ENCODE results near the gene STRIP1. TPM values are rescaled to one million over a fixed set of nuclear protein-coding genes. Genes with fewer than 3 reads are reported as not detected.

Gene STRIP1
- total RNA-seq, 2 donors from 2014 or later = 64.9 to 66.1 TPM

DNA sequence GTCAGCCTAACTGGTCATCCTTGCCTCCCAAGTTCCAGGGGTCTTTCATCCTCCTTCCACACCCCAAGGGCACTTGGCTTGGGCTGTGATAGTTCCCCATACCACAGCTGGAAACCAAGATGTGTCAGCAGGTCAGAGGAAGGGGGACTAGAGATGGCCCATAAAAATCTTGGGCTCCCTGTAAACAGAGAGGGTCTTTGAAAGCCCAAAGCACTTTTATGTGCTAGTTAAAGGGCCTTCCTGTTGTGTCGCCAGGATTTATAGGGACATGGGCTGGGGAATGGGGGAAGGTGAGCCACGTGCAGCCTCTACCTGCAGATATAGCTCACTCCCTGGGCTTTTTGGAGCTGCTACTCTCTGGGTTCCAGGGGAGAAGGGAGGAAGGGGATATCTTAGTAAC, 65.9 kb downstream of the STRIP1 start:
- no peak for TF ChIP-seq CTCF (conservative IDR thresholded peaks at IDR 0.05)
- peaks cover 21% of the 10 kb centered on the region for H3K27me3 ChIP-seq (ENCODE audit: control insufficient read depth, insufficient read depth, low read length, poor library complexity, severe bottlenecking)
- no peak overlapping the region for H3K9ac ChIP-seq (ENCODE audit: extremely low read depth, low read length, poor library complexity, severe bottlenecking)
- WGBS, 2 experiments (ENCODE audit: insufficient coverage in 1 of 2, insufficient read length in 1 of 2) = 85 to 94% methylated on average over 2 of the region's 2 CpGs
- no peaks in the 10 kb centered on the region for H3K36me3 ChIP-seq (ENCODE audit: control insufficient read depth, insufficient read depth, low read length)
- no peak overlapping the region for H3K4me3 ChIP-seq (ENCODE audit: low read length)
- H3K4me1 ChIP-seq (ENCODE audit: control insufficient read depth, insufficient read depth, low read length) = no peaks in the 10 kb centered on the region
- Mint-ChIP-seq H3K9me3 (no peaks in the 10 kb centered on the region), H3K4me3 (no peak overlapping the region), H3K4me1 (no peaks in the 10 kb centered on the region), H3K27me3 (ENCODE audit: insufficient read depth) (peaks cover 12% of the 10 kb centered on the region), H3K27ac (no peak overlapping the region), H3K36me3 (ENCODE audit: low read depth) (no peaks in the 10 kb centered on the region)
- DNase-seq = no peak
- no peak overlapping the region for H3K27ac ChIP-seq (ENCODE audit: low read depth, low read length)
- H3K9me3 ChIP-seq (ENCODE audit: control insufficient read depth, low read length) = no peaks in the 10 kb centered on the region

GRCh38 chr1:110102081-110102480, 67.7 kb downstream of the STRIP1 start:
- no peaks in the 10 kb centered on the region for H3K4me1 Mint-ChIP-seq
- Histone ChIP-seq H3K9me3 (ENCODE audit: control insufficient read depth, low read length) (no peaks in the 10 kb centered on the region), H3K27ac (ENCODE audit: low read depth, low read length) (no peak overlapping the region), H3K4me3 (ENCODE audit: low read length) (no peak overlapping the region), H3K27me3 (ENCODE audit: control insufficient read depth, insufficient read depth, low read length, poor library complexity, severe bottlenecking) (peaks cover 21% of the 10 kb centered on the region), H3K9ac (ENCODE audit: extremely low read depth, low read length, poor library complexity, severe bottlenecking) (no peak overlapping the region), H3K4me1 (ENCODE audit: control insufficient read depth, insufficient read depth, low read length) (no peaks in the 10 kb centered on the region), H3K36me3 (ENCODE audit: control insufficient read depth, insufficient read depth, low read length) (no peaks in the 10 kb centered on the region)
- no peak overlapping the region for H3K4me3 Mint-ChIP-seq
- peaks cover 11% of the 10 kb centered on the region for H3K27me3 Mint-ChIP-seq (ENCODE audit: insufficient read depth)
- H3K36me3 Mint-ChIP-seq (ENCODE audit: low read depth) = no peaks in the 10 kb centered on the region
- no peak for DNase-seq
- whole genome bisulfite sequencing, 2 experiments (ENCODE audit: insufficient coverage in 1 of 2, insufficient read length in 1 of 2) = 86 to 88% methylated on average over 5 to 7 of the region's 7 CpGs
- TF ChIP-seq CTCF (conservative IDR thresholded peaks at IDR 0.05) = no peak
- no peak overlapping the region for H3K27ac Mint-ChIP-seq
- H3K9me3 Mint-ChIP-seq = no peaks in the 10 kb centered on the region

Other genes with a start within 250 kb of the STRIP1 start
- gene CSF1, start 123.8 kb upstream of the STRIP1 start, total RNA-seq = 1 to 10 TPM; 1.0 to 2.1 TPM
- 10 to 100 TPM; 78.9 to 96.0 TPM for gene AHCYL1, start 49.9 kb upstream of the STRIP1 start, total RNA-seq
- not detected for gene ALX3, start 36.0 kb downstream of the STRIP1 start, total RNA-seq
- not detected for gene UBL4B, start 77.8 kb downstream of the STRIP1 start, total RNA-seq
- gene SLC6A17, start 115.9 kb downstream of the STRIP1 start, total RNA-seq = under 1 TPM in 1 of 2 donors, not detected in 1; 0.07 TPM
- 10 to 100 TPM in 1 of 2 donors, 1 to 10 TPM in 1; 7.6 to 10.2 TPM for gene KCNC4, start 175.7 kb downstream of the STRIP1 start, total RNA-seq

All from endodermal cell (in vitro differentiated cells).